ENCODE data around the gene CEND1. TPM values are rescaled to one million over a fixed set of nuclear protein-coding genes. Genes with fewer than 3 reads are reported as not detected.

The CEND1 gene
- total RNA-seq, 1 experiment from 2014 or later: 2.7 TPM

DNA sequence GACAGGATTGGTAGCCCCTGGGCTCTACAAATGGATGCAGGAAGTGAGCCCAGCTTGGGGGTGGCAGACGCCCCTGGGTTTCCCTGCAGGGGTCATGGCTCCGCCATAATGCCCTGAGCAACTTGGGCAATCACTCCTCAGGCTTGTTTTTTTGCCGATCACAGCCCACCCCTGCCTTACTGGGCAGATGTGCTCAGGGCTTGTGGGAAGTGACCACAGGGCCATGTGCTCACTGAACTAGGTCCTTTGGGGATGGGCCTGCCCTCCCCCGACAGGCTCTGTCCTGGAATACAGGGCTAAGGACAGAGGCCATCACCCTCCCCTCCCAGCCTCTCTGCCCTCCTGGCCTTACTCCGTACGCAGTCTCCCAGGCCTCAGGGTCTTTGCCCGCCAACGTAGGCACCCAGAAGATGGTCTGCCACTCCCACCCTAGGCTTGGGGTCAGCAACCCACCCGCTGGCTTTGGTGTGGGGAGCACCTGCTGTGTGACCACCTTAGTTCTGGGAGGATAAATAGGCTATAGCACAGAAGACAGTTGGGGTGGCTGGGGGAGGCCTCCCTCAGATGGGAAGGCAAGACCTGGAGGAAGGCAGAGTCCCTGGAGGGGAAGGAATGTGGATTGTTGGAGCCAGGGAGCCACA, 23.7 kb upstream of the CEND1 start (continued):
- TF ChIP-seq, protein P1, sequence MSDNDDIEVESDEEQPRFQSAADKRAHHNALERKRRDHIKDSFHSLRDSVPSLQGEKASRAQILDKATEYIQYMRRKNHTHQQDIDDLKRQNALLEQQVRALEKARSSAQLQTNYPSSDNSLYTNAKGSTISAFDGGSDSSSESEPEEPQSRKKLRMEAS (CRISPR knock-in tag; IDR thresholded peaks at IDR 0.05): 0 out of 2 replicates have a peak, but pooled peaks have one; percentile 16
- TF ChIP-seq ATF6 (CRISPR knock-in tag; IDR thresholded peaks at IDR 0.05) (no peak), TEAD1 (CRISPR knock-in tag; IDR thresholded peaks at IDR 0.05) (no peak), ESRRA (CRISPR knock-in tag; IDR thresholded peaks at IDR 0.05; ENCODE audit: borderline replicate concordance) (no peak), NFATC4 (CRISPR knock-in tag; IDR thresholded peaks at IDR 0.05) (peak; percentile 84), FOXJ3 (CRISPR knock-in tag; IDR thresholded peaks at IDR 0.05; ENCODE audit: borderline replicate concordance) (no peak), RELA (CRISPR knock-in tag; IDR thresholded peaks at IDR 0.05; ENCODE audit: borderline replicate concordance) (no peak), PRRX2 (CRISPR knock-in tag; IDR thresholded peaks at IDR 0.05) (no peak; the same call in 1 of the 2 replicates), ZNF532 (CRISPR knock-in tag; IDR thresholded peaks at IDR 0.05; ENCODE audit: borderline replicate concordance) (peak; percentile 84; the same call in 1 of the 2 replicates), ZNF416 (CRISPR knock-in tag; IDR thresholded peaks at IDR 0.05) (peak; percentile 95), EMX1 (CRISPR knock-in tag; IDR thresholded peaks at IDR 0.05) (peak; percentile 87; the same call in 1 of the 2 replicates), JUN (CRISPR knock-in tag; IDR thresholded peaks at IDR 0.05) (no peak), AR (CRISPR knock-in tag; IDR thresholded peaks at IDR 0.05) (0 out of 2 replicates have a peak, but pooled peaks have one; percentile 13), ZBTB21 (CRISPR knock-in tag; IDR thresholded peaks at IDR 0.05; ENCODE audit: borderline replicate concordance) (no peak), ZNF232 (CRISPR knock-in tag; IDR thresholded peaks at IDR 0.05) (no peak), FOXP1 (CRISPR knock-in tag; IDR thresholded peaks at IDR 0.05; ENCODE audit: borderline replicate concordance) (no peak), FOXK1 (CRISPR knock-in tag; IDR thresholded peaks at IDR 0.05) (no peak), ELF4 (CRISPR knock-in tag; IDR thresholded peaks at IDR 0.05; ENCODE audit: low read depth) (no peak)
- TF ChIP-seq, protein P2, sequence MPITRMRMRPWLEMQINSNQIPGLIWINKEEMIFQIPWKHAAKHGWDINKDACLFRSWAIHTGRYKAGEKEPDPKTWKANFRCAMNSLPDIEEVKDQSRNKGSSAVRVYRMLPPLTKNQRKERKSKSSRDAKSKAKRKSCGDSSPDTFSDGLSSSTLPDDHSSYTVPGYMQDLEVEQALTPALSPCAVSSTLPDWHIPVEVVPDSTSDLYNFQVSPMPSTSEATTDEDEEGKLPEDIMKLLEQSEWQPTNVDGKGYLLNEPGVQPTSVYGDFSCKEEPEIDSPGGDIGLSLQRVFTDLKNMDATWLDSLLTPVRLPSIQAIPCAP (CRISPR knock-in tag; IDR thresholded peaks at IDR 0.05): no peak
- TF ChIP-seq, protein P3, sequence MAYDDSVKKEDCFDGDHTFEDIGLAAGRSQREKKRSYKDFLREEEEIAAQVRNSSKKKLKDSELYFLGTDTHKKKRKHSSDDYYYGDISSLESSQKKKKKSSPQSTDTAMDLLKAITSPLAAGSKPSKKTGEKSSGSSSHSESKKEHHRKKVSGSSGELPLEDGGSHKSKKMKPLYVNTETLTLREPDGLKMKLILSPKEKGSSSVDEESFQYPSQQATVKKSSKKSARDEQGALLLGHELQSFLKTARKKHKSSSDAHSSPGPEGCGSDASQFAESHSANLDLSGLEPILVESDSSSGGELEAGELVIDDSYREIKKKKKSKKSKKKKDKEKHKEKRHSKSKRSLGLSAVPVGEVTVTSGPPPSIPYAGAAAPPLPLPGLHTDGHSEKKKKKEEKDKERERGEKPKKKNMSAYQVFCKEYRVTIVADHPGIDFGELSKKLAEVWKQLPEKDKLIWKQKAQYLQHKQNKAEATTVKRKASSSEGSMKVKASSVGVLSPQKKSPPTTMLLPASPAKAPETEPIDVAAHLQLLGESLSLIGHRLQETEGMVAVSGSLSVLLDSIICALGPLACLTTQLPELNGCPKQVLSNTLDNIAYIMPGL (CRISPR knock-in tag; IDR thresholded peaks at IDR 0.05): no peak
- TF ChIP-seq, protein P4, sequence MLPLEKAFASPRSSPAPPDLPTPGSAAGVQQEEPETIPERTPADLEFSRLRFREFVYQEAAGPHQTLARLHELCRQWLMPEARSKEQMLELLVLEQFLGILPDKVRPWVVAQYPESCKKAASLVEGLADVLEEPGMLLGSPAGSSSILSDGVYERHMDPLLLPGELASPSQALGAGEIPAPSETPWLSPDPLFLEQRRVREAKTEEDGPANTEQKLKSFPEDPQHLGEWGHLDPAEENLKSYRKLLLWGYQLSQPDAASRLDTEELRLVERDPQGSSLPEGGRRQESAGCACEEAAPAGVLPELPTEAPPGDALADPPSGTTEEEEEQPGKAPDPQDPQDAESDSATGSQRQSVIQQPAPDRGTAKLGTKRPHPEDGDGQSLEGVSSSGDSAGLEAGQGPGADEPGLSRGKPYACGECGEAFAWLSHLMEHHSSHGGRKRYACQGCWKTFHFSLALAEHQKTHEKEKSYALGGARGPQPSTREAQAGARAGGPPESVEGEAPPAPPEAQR (CRISPR knock-in tag; IDR thresholded peaks at IDR 0.05): no peak
- TF ChIP-seq, protein P5, sequence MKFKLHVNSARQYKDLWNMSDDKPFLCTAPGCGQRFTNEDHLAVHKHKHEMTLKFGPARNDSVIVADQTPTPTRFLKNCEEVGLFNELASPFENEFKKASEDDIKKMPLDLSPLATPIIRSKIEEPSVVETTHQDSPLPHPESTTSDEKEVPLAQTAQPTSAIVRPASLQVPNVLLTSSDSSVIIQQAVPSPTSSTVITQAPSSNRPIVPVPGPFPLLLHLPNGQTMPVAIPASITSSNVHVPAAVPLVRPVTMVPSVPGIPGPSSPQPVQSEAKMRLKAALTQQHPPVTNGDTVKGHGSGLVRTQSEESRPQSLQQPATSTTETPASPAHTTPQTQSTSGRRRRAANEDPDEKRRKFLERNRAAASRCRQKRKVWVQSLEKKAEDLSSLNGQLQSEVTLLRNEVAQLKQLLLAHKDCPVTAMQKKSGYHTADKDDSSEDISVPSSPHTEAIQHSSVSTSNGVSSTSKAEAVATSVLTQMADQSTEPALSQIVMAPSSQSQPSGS (CRISPR knock-in tag; IDR thresholded peaks at IDR 0.05; ENCODE audit: borderline replicate concordance, low read depth): no peak

Measured in WTC11 (cell line).